Right hindlimb (tissue), 1 donor: ENCODE measurements around the gene NR2F2.

Experiments used
- DNase-seq: peaks from one replicate; pipeline ENCODE4 v3.0.0-alpha.2; 2018

Gene NR2F2

DNA sequence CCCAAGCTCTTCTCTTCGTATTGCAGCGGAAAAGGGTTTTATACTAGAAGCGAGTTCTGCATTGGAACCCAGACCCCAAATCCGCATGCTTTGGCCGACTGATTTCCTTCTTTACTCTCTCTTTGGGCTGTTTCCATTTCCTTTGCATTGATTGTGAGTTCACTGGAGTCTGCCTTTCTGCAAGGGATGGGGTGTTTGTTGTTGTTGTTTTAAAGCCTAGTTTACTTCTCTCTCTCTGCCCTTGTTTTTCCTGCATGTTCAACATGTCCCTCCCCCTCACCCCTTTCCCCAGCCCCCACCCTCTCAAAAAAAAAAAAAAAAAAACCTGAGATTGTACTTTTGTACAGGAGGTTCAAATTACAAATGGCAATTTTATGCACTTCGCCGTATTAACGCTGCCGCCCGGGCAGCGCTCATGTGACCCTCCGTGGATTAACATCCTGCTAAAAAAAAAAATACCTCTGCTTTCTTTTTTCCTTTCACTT lies 2.2 kb downstream of the NR2F2 start:
- DNase-seq, result no peak

DNA sequence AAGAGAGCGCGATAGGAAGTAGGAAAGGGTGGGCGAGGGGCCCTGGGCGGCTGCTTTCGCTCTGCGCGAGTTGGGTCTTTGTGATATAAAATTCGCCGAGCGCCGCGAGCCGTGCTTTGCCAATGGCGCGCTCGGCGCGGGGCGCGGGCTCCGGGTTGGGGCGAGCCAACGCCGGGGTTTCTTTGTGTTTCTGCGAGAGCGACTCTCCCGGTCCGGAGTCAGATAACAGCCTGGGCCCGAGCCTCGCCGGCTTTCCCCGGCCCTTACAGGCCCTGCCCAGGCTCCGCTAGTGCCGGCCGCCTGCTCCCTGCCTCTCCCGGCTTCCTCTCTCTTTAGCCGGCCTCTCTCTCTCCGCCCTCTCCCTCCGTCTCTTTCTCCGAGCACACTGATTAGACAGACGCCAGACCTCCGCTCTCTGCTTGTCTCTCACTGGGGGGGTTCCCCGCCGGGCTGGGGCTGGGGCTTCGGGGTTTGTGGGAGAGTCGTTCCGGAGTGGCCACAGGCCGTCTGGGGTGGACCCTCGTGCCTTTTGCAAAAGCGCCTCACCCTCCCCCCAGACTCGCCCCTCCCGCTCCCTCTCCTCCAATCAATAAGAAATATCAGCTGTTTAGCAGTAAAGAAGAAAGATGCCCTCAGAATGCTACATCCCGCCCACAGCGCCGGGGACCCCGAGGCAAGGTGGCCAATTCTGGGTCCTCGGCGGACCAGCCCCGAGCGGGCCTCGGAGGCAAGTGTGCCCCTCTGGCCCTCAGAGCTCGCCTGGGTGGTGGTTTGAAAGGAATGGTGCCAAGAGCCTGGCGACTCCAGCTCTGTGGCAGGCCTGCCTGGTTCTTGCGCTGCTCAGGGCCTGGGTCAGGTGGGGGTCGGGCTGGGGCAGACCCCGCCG lies 2.9 kb downstream of the NR2F2 start:
- DNase-seq, result peak; percentile 73

DNA sequence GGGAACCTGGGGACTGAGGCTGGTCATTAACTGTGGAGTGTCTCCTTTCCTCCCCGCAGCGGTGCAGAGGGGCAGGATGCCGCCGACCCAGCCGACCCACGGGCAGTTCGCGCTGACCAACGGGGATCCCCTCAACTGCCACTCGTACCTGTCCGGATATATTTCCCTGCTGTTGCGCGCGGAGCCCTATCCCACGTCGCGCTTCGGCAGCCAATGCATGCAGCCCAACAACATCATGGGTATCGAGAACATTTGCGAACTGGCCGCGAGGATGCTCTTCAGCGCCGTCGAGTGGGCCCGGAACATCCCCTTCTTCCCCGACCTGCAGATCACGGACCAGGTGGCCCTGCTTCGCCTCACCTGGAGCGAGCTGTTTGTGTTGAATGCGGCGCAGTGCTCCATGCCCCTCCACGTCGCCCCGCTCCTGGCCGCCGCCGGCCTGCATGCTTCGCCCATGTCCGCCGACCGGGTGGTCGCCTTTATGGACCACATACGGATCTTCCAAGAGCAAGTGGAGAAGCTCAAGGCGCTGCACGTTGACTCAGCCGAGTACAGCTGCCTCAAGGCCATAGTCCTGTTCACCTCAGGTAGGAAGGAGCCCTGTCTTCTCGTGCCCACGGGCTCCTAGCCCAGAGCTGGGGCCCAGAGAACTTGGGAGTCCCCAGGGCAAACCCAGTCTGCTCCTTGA lies 3.7 kb downstream of the NR2F2 start:
- peak; percentile 55 for DNase-seq

DNA sequence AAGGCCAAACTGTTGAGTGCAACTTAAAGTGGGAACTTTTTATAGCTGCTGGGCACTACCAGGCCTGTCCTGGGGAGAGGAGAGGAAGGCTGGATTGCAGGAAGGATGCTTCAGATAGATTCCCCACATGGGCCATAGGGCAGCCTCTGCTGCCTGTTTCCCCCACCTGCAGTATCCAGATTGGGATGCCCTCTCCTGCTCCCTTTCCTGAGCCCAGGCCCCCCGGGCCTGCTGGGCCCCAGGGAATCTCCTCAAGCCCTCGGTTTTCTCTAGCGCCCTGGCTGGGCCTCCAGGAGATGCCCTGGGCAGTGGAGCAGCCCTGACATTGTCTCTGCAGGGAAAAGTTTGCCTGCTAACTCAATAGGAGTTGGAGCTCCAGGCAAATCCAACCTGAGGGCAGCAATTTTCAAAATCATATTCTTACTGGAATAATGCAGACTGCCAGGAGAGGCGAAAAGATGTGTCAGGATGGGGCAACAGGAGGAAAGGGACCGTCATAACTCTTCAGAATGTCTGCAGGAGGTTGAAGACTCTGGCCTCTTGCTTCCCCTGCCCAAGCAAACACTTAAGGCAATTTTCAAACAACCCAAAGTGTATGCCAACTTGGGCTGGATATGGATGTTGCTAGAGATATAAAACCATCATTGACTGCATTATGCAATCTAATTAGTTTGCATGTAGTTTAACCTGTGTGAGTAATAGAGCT lies 4.4 kb downstream of the NR2F2 start:
- DNase-seq, result no peak

DNA sequence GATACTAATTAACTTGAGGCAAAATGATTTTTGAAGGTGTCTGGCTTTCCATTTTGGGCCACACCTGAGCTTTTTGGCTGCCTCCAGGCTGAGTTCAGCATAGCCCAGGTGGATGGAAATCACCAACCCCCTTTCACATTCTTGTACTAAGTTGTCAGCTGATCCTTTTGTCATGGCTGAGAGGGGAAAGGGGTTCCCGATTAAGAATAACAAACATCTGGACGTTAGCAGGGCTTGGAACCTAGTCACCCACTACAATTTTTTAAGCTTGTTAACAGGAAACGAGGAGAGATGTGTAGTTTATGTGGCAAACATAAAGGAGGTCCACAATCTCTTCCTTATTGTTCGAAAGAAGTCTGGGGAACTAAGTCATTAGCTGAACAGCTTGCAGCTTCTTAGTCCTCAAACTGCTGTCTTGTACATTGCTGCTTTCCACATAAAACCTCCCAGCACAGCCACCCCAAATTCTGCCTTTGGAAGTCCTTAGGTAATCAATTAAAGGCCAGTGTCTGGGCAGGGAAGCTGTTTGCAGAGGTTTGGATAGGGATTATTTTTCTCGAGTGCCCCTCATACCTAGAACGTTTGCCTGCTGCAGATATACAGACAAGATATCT lies 5.0 kb downstream of the NR2F2 start:
- no peak for DNase-seq

DNA sequence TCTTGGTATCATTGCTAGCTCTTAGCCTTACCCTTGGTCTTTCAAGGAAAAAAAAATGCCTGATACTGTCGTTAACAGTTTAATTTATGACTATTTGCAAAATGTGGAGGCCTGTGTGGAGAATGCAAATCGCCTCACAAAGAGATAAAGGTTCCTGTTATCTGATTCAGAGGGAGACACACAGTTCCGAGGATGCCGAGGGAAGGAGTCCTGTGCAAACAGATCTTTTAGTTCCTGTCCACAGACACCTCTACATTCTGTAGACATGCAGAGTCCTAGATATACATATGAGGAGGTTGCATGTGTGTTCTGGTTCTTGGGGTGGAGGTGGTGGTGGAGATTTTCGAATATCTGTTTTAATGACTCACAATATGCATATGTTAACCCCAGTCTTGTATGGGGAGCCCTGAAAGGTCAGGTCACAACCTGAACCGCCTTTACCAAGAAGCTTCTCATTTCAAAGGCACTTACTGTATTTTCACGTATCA lies 5.7 kb downstream of the NR2F2 start:
- no peak for DNase-seq

DNA sequence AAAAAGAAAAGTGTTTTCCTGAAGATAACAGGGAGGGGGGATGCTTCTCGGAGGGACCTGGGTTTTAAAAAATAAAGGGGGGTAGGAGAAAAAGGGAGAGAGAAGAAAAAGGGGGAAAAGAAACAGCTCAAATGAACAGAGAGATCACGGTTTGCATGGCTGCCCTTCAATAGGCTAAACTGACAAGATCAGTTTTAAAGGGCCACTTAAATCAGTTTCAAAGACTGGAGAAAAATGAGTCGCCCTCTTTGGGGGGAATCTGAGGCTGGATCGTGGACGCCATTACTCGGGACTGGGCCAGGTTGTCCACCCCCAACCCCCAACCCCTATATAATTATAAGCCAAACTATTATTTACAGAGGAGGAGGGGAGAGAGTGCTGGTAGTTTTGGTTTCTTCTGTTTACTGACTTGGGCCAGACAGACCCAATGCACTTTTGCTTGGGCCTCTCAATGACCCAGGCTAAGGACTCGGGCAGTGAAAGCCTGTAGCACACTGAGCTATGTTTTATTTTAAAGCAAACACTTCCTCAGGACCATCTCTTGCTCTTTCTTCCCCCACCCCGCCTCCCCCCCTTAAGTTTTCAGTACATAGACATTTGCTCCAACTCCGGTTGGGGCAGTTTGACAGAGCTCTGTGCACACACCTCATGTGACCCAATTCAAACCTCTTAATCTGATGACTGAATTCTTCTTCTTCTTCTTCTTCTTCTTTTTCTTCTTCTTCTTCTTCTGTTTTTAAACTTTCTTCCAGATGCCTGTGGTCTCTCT lies 6.3 kb downstream of the NR2F2 start:
- peak; percentile 43 for DNase-seq

DNA sequence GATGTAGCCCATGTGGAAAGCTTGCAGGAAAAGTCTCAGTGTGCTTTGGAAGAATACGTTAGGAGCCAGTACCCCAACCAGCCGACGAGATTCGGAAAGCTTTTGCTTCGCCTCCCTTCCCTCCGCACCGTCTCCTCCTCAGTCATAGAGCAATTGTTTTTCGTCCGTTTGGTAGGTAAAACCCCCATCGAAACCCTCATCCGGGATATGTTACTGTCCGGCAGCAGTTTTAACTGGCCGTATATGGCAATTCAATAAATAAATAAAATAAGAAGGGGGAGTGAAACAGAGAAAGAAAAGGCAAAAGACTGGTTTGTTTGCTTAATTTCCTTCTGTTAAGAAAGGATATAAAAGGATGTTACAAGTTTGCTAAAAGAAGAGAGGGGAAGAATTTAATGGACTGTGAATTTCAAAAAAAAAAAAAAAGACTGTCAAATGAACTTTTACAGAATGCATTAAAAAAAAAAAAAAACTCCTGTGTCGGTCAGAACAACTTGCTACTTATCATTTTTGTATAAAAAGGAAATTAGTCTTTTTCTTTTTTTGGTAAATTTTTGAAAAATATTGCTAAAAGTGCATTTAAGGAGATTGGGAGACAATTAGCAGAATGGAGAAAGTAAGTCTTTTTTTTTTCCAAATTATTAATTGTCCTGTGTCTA lies 7.0 kb downstream of the NR2F2 start:
- DNase-seq, result peak; percentile 28

DNA sequence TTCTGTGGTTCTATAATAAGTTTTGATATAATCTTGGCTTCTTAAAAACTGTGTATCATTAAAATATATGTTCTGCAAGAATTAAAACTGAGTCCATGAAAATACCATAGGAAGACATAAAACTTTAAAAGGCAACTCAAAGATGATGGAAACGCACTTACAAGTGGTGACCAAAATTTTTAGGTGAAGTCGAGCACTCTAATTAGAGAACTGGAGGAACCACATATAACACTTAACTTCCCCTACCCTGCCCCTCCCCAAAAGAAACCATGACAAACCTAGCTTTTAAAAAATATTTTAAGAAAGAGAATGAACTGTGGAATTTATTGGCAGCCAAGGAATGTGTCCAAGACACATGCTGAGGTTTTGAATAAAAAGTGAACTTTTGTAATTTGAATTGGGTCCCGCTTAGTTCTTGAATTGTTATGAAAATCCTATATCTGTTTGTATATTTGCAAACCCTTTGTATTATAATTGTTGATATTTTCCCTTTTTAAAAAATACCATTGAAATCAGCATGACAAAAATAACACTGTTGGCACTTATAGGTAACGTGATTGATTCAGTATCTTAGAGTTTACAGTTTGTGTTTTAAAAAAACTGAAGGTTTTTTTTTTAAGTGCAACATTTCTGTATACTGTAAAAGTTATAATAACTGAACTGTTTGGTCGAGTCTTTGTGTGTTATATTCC lies 7.7 kb downstream of the NR2F2 start:
- DNase-seq, result no peak

DNA sequence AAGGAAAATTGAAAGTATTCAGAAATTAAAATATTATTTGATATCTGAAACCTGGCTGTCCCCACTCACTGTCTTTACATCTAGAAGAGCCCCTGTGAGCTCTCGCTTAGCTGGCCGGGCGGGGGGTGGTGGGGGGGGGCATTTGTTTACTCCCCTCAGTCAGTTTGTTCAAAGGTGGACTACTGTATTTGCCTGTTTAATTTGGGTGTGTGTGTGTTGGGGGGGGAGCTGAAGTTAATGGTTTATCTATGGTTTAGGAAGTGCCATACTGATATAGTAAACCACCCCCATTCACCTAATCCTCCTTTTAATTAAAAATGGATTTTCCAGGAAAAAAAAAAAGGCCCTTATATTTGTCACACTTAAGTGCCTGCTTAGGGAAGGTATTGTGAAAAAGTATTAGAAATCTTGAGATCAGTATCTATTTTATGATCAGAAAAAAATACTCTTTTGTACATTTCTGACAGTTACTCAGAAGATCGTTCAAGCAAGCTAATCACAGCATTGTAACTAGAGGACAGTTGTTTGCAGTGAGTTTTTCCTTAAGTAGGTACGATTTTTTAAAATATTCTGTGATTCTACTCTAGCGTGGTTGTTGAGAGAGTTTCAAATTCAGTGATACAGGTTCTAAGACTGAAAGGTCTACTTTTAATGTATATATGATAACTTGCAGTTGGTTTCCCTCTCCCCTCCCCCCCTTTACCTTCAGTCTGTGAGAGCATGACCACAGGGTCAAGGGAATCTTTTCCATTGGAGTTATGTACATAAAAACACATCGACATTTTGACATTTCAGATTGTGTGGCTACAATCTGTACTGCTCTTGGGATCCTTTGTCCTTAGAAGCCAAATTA lies 8.5 kb downstream of the NR2F2 start:
- DNase-seq, result peak; percentile 40

DNA sequence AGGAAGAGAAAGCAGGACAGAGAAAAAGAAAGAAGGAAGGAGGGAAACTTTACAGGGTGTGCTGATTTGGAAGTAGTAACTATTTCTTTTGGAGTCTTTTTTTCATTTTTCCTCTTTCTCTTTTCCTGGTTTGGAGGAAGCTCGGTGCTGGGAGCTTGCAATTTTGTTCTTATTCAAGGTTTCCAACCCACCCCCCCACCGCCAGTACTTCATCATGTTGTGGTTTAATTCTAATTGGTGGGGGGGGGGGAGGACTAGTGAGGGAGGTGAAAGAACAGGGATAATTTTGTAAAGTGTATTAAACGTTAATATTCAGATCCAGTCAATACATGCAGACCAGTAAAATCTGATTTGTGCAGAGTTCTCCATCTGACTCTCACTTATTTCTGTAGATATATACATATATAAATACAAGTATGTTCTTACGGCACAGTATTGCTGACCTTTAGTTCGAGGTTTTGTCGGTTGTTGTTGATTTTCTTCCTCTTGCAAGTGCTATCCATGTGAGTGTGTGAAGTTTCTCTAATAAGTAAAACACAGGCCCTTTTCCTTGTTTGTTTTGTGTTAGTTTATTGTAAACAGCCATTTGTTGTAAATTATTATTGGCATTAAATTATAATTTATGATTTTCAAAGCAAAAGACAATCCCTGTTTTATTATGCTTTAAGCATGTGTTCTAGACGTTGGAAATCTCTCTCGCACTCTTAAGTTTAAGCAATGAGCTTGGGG lies 9.3 kb downstream of the NR2F2 start:
- no peak for DNase-seq

DNA sequence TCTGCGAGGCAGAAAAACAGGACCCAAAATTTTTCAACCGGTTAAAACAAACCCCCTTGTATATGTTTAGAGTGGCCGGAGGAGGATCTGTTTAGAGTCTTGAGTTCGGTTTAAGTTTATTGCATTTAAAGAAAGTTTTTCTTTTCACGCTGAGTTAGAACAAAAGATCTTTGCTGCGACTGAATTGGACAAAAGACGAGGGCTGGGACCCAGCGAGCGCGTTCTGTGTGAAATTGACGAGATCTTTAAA lies 9.8 kb downstream of the NR2F2 start:
- DNase-seq, result no peak

DNA sequence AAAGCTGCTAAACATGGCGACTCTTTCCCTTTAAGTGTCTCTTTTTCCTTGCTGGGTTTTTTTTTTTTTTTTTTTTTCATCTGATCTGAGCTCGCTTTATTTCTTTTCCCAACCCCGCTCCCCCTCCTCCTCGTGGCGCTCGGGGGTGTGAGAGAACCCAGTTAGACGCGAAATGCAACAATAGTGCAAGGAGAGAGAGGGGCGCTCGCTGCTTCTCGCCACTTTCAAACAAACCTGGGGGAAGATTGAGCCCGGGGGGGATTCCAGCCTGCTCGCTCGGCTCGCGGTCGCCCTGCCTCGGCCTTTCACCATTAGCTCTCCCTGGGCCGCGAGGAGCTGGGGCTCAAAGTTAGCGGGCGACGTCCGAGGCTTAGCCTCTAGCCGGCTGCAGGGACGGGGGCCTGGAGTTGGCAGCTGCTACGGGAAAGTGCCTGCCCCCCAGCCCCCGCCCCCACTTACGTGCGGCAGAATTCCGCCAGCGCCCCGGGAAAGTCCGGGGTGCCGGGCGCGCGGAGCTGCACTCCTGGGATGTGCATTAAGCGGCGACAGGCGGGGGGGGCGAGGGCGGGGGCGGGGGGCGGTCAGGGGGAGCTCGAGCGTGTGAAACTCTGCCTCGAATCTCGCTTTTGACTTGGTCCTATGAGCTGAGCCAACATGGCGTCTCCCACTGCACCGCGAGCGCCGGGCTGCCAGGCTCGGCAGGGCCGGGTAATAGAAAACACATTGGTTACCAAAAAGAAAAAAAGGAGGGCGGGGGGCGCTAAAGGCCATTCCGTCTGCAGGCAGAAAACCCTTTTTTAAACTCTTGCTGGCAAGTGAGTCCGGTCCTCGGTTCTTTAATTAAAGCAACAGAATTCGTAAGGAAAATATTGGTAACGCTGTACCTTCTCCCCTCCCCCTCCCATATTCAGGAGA lies 10.4 kb downstream of the NR2F2 start:
- DNase-seq, result peak; percentile 89

DNA sequence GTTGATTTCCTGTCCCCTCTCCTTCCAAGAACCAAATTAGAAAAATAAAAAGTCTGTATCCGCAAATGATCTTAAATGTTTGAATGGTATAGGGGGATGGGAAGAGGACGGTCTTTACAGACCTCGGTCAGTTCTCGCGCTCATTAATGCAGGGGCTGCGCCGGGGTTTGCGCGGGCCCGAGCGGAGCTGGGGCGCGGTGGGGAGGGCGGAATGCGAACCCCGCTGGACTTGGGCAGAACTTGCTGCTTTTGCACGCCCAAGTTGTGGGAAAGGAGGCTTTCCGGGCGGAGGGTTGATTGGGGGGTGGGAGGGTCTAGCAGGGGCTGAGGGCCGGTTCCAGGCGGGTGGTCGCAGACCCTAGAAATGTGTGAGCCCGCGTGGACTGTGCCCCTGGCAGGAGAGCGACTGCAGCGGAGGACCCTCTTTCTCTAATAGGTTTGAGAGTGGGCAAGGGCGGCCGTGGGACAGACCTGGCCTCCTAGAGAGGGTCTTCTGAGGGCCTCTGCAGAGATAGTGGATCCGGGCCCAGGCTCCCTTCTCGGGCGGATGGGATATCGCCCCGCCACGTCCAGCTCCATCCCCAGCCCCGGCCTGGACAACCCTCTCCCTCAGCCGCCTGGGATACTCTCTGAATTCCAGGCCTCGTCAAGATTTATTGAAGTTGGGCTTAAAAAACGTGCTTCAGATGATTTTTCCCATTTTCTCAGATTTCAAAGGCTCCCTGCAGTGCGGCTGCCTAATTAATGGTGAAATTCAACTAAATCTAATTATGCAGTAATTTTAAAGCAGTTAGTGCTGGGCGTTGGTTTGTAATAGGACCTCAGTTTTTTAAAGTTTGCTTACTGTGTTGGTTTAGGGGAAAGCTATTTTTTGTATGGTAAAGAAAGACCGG lies 11.3 kb downstream of the NR2F2 start:
- DNase-seq, result peak; percentile 57

DNA sequence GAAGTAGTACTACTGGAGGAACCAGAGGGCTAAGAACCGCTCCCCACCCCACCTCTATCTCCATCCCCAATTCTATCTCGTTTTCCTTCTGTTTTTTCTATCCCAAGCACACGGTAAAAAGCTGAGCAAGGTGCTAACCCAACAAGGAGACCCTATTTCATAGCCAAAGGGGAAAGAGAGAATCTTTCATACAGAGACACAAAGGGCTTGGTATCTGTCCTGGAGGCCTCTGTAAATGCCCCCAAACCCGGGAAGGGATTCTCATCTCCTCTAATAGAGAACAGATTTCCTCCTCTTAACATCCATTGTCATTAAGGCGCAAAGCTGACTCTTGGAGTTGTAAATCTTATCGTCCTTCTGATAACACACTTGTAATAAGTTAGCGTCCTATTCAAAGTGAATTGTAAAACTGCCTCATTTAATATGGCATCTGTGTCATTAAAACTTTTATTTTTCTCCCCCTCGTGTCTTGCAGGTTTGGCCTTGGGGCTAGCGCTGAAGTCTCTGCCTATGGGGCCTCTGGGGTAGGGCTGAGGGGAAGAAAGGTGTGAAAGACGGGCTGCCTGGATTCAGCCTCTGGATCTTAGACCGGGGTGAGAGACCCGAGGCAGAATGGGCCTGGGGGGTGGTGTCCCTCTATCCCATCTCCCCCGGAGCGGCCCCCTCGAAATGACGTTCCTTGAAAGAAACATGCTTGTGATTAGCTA lies 12.1 kb downstream of the NR2F2 start:
- peak; percentile 23 for DNase-seq
